Measurements from ENCODE around the gene LRPAP1. TPM values are rescaled to one million over a fixed set of nuclear protein-coding genes. Genes with fewer than 3 reads are reported as not detected.

Gene LRPAP1
- total RNA-seq, 1 experiment from 2014 or later = 90.8 TPM

- TF ChIP-seq E2F5 (CRISPR knock-in tag; IDR thresholded peaks at IDR 0.05) (no peak), PRRX2 (CRISPR knock-in tag; IDR thresholded peaks at IDR 0.05) (no peak), ELF4 (CRISPR knock-in tag; IDR thresholded peaks at IDR 0.05; ENCODE audit: low read depth) (no peak), ZMAT4 (CRISPR knock-in tag; IDR thresholded peaks at IDR 0.05) (no peak), ZSCAN18 (CRISPR knock-in tag; IDR thresholded peaks at IDR 0.05) (no peak), MAX (CRISPR knock-in tag; IDR thresholded peaks at IDR 0.05) (no peak), PRDM15 (CRISPR knock-in tag; IDR thresholded peaks at IDR 0.05) (no peak), TEAD4 (CRISPR knock-in tag; IDR thresholded peaks at IDR 0.05) (no peak)
These were observed 2.9 kb downstream of the LRPAP1 start (continued) for GRCh38 chr4:3529363-3529762.

GRCh38 chr4:3527914-3528876, 4.0 kb downstream of the LRPAP1 start:
- ATAC-seq = no peak
- H3K4me3 Mint-ChIP-seq = no peak overlapping the region
- peaks cover 12% of the 10 kb centered on the region for H3K36me3 Mint-ChIP-seq
- H3K27me3 Mint-ChIP-seq (ENCODE audit: low read depth) = peaks cover 7% of the 10 kb centered on the region
- DNase-seq (ENCODE audit: low spot score) = no peak
- H3K27ac Mint-ChIP-seq = no peak overlapping the region; the same call in 1 of the 2 replicates
- POLR2A ChIA-PET = interaction anchor here (0.5 kb wide), 1 partner anchor 652 kb away, joined by 3 read pairs; no protein-coding TSS in a partner anchor
- H3K4me1 Mint-ChIP-seq = peaks cover 14% of the 10 kb centered on the region
- no peak for TF ChIP-seq AR (CRISPR knock-in tag; IDR thresholded peaks at IDR 0.05)
- no peak for TF ChIP-seq MXD4 (CRISPR knock-in tag; IDR thresholded peaks at IDR 0.05; ENCODE audit: borderline replicate concordance)
- no peak for TF ChIP-seq MLX (CRISPR knock-in tag; IDR thresholded peaks at IDR 0.05)
- no peak for TF ChIP-seq ATF1 (CRISPR knock-in tag; IDR thresholded peaks at IDR 0.05)
- TF ChIP-seq NR2C2 (CRISPR knock-in tag; IDR thresholded peaks at IDR 0.05) = no peak
- TF ChIP-seq ZNF425 (CRISPR knock-in tag; conservative IDR thresholded peaks at IDR 0.05) = no peak
- no peak for TF ChIP-seq NR3C1 (CRISPR knock-in tag; conservative IDR thresholded peaks at IDR 0.05; ENCODE audit: low read depth)
- no peak for TF ChIP-seq ZNF396 (CRISPR knock-in tag; IDR thresholded peaks at IDR 0.05; ENCODE audit: borderline replicate concordance)
- TF ChIP-seq IRF1 (CRISPR knock-in tag; IDR thresholded peaks at IDR 0.05) = no peak
- TF ChIP-seq ESRRA (CRISPR knock-in tag; IDR thresholded peaks at IDR 0.05; ENCODE audit: borderline replicate concordance) = no peak
- CTCF ChIA-PET = interaction anchor here (1.1 to 4.7 kb wide), 3 partner anchors 13 to 239 kb away, joined by 3 to 25 read pairs (median 5); no protein-coding TSS in a partner anchor
- no peaks in the 10 kb centered on the region for H3K9me3 Mint-ChIP-seq
